ENCODE data around the gene ATP9A.

ATP9A gene

DNA sequence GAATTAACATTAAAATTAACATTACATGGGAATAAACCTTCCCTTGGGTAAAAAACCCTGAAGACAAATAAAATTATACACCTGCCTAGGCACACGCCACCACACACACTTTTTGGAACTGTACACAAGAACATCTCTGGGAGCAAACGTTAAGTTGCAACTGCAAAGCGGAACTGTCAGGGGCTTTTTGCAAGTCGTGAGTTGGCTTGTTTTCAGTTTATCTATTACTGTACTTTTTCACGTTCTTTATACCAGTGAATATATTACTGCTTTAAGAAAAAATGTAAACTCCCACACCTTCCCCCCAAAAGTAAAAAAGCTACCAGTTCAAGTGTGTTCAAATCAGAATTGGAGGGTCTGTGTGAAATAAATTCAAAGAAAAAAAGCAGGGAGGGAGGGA lies 160.1 kb downstream of the ATP9A start:
- FAIRE-seq (no peak), DNase-seq (ENCODE audit: insufficient read length, low spot score) (no peak)
- no peak for TF ChIP-seq POLR2A (IDR thresholded peaks at IDR 0.05; ENCODE audit: low read depth, low read length)

DNA sequence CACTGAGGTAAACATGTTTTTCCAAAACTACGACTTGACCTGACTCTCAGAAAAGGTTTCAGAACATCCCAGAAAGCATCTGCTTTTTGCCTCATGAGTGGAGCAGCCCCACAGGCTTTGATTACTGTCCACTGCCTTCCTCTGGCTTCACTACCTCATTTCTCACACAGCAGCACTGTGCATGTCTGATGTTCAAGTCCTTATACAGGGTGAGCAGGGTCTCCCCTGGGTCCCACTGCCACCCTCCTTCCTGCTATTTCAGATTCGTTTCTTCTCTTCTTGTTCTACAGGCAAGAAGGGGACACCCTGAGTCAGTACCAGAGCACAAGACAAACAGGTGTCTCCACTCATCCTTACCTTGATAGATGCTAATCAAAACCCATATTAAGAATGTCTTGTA lies 161.0 kb downstream of the ATP9A start:
- FAIRE-seq (no peak), DNase-seq (ENCODE audit: insufficient read length, low spot score) (no peak)
- TF ChIP-seq POLR2A (IDR thresholded peaks at IDR 0.05; ENCODE audit: low read depth, low read length) = no peak

DNA sequence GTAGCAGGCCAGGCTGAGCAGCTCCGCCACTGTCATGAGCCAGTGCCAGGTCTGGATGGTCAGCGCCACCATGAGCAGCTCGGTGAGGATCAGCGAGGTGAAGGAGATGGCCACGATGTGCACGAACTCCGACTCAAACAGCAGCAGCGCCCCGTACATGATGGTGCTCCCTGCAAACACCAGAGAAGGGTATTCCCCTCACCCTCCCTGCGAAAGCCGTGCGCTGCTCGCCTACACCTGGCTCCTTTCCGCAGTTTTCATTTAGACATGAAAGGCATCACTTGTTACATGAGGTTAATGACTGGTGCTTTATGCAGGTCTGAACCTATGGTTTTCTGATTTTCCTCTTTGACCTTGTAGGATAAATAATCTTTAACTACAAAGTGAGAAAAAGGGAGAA lies 163.3 kb downstream of the ATP9A start:
- no peak for TF ChIP-seq POLR2A (IDR thresholded peaks at IDR 0.05; ENCODE audit: low read depth, low read length)
- FAIRE-seq (no peak), DNase-seq (ENCODE audit: insufficient read length, low spot score) (no peak)

DNA sequence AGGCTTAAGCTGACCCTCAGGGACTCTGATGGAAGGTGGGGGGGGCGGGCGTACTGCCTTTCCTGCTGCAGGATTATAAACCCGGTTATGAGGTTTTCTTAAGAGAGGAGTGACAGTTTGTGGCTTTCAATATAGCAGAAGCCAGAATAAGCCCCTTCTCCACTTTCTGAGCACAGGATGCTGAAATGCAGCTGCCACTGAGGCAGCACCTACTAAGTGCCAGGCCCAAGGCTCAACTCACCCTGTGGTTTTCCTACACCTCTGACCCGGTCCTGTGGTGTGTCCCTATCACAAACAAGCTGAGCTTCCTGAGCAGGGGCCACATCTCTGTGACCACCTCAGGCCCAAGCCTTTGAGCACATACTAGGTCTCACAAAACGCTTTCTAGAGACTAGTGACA lies 166.1 kb downstream of the ATP9A start:
- no peak for TF ChIP-seq POLR2A (IDR thresholded peaks at IDR 0.05; ENCODE audit: low read depth, low read length)
- no peak for FAIRE-seq
- no peak for DNase-seq (ENCODE audit: insufficient read length, low spot score)

DNA sequence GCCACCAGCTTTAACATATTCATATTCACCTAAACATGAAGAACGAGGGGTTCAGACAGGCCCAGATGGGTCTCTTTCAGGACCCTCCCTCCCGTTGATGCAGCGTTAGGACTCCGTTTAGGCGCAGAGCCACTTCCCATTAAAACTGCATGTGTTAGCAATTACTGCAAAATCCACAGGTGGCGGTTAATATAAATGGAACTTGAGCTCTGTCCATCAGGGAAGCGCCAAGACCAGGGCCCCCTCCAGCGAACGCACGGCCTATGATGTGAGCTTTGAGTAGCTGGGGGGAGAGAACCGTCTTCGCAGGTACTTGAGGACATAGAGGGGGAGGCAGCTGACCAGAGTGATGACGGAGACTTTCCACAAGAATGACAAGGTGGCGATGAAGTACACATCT lies 167.2 kb downstream of the ATP9A start:
- TF ChIP-seq POLR2A (IDR thresholded peaks at IDR 0.05; ENCODE audit: low read depth, low read length) = no peak
- FAIRE-seq (no peak), DNase-seq (ENCODE audit: insufficient read length, low spot score) (no peak)

DNA sequence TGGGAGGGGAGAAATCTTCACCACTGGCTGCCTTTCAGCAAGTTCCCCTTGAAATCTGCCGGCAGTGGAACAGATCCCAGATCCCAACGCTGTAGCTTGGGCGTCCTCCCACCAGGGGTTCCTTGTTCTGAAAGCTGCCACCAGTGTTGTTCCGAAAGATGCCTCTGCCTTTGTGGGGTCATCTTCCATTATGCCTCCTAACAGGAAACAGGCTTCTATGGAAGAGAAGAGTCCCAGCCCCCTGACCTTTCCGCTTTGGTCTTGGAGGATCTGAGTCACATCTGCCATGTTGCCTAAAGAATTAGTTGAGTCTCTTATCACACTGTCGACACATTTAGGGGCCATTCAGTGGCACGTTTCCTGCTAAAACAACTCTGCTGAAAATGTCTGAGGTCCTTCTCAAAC lies 168.2 kb downstream of the ATP9A start:
- no peak for FAIRE-seq
- no peak for TF ChIP-seq POLR2A (IDR thresholded peaks at IDR 0.05; ENCODE audit: low read depth, low read length)
- no peak for DNase-seq (ENCODE audit: insufficient read length, low spot score)

DNA sequence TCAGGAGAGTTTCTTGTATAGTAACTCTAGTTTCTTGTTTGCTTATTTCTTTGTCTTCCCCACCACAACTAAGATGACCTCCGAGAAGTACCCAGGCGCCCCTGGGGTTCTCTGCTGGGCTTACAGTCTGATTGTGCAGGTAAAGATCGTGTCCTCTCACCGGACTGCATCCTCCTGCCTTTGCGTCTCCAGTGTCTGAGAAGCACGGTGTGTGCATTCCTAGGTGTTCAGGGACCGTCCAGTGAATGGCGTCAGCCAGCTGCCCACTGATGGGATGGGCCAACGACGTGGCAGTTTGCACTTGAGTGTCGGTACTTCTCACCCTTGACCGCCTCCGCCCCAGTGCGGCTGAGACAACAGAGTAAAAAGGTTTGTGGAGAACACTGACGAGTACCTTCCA lies 169.6 kb downstream of the ATP9A start:
- FAIRE-seq = no peak
- DNase-seq (ENCODE audit: insufficient read length, low spot score) = no peak
- no peak for TF ChIP-seq POLR2A (IDR thresholded peaks at IDR 0.05; ENCODE audit: low read depth, low read length)

DNA sequence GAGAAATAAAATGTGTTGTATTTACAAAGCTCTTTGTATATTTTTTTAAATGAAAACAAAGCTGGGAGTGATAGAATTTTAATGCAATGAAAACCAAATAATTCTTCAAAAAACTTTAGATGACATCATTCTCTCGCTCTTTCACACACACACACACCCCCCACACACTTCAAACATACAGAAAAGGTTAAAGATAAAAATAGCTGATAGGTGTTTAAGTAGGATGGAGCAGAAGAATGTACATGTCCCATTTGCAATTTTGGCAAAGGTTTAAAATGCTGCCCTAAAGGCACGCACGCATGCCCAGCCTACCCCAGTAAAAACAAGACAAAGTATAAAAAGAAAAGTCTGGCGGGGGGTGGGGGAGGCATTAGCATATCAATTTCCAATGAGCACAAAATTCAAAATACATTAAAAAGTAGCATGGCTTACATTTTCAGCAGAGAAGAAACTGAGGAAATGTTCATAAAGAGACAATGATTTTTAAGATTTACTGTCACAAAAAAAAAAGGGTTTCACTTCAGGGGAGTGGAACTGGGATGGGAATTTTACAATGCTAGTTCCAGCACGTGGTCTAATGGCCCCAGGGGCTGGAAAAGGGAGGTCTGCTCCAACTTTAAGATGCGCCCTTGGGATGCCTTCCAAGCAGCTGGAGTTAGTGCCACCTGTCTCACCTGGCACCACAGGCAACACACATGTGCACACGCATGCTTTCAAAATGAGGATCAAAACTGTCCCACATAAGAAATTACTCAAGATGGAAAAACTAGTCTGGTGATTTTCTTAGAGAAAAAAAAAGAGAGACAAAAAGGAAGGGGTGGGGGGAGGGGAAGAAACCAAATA lies 170.6 kb downstream of the ATP9A start:
- DNase-seq (ENCODE audit: insufficient read length, low spot score) = no peak
- FAIRE-seq = no peak
- TF ChIP-seq POLR2A (IDR thresholded peaks at IDR 0.05; ENCODE audit: low read depth, low read length) = no peak

DNA sequence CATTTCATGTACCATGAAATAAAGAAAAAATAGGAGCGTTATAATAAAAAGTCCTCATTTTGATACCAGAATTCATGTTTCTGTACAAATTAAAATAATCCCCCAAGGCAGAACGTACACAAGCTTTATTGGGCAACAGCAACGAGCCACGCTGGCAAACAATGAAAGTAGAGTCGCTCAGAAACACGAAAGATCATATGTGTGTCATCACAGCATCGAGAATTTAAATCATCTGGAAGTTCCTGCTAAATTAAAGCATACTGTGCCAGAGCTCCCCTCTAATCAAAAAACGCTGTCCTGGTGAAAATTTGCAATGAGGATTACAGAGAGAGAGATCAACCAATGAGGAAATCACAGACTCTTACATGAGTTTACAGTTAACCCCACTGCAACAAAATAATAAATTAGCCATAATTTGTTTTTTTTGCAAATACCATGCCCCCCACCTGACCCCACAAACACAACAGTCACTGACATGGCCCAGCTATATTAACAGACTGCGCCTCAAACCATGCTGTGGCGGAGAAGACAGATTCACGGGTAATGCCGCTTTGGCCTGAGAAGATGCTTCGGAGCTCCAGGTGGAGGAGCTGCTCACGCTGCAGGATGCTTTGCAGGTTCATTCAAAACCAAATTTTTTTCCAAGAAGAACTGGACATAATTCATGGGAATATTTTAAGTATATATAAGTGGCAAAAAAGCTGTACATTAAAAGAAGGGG lies 171.4 kb downstream of the ATP9A start:
- DNase-seq (ENCODE audit: insufficient read length, low spot score) (no peak), FAIRE-seq (no peak)
- no peak for TF ChIP-seq POLR2A (IDR thresholded peaks at IDR 0.05; ENCODE audit: low read depth, low read length)

DNA sequence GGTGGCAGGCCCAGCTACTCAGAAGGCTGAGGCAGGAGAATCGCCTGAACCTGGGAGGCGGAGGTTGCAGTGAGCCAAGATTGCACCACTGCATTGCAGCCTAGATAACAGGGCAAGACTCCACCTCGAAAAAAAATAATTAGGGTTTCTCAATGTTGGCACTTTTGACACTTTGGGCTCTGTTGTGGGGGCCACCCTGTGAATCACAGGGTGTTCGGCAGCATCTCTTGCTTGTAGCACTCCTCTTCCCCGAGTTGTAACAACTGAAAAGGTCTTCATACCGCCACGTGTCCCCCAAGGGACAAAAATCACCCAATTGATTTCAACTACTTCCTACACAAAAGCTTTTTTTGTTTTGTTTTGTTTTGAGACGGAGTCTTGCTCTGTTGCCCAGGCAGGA lies 172.4 kb downstream of the ATP9A start:
- no peak for TF ChIP-seq POLR2A (IDR thresholded peaks at IDR 0.05; ENCODE audit: low read depth, low read length)
- DNase-seq (ENCODE audit: insufficient read length, low spot score) (no peak), FAIRE-seq (no peak)

DNA sequence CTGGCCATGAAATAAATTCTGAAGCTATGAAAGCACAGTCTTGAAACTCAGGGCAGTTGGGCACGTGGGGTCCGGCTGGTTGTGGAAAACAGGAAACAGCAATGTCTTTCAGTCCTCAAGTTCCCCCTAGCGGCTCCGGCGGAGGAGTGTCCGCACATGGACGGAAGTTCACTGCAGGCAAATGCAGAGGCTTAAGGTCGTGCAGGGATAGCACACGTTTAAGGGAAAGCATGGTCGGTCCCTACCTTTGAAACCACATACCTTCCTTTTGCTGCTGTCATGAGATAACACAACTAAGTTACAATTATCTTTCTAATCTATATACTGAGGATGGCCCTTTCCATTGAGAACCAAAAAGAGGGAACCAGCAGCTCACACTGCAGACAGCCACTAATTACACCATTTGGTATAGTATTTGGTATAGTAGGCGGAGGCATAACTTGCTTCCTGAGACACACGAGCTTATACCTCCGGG lies 173.1 kb downstream of the ATP9A start:
- DNase-seq (ENCODE audit: insufficient read length, low spot score) (peak; percentile 88), FAIRE-seq (peak; percentile 69)
- TF ChIP-seq POLR2A (IDR thresholded peaks at IDR 0.05; ENCODE audit: low read depth, low read length) = no peak

DNA sequence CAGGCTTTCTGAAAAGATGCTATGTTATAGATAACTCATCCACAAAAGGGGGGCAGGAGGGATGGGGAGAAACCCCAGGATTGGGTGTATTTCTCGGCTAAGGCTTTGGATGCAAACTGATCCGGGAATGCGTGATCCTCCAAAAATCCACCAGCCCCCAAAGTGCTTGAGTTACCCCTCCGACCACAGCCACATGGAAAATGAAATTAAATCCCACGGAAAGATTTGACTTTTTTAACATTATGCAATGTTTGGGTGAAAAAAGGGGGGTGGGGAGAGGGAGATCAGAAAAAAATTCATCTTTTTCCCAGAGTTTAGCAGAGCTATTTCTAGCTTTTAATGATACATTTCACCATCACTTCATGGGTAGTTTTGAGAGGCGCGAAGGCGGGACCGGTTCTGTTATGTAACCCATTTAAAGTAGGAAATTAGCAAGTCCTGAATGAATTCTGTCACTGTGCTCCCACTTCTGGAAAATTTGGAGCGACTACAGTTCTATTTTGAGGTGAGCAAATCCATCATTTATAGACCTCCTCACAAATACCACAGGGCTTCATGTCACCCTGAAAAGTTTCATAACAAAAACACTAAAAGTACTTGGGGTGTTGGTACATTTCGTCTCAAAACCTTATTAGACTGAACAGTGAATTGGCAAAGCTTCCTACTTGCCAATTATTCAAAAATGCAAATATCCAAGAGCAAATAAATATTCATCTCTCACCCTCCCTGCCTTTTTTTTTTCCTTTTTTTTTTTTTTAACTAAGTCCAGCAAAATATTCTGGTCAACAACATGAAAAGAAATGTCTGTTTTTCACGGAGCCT lies 173.7 kb downstream of the ATP9A start:
- DNase-seq (ENCODE audit: insufficient read length, low spot score) = no peak
- TF ChIP-seq POLR2A (IDR thresholded peaks at IDR 0.05; ENCODE audit: low read depth, low read length) = no peak
- no peak for FAIRE-seq

DNA sequence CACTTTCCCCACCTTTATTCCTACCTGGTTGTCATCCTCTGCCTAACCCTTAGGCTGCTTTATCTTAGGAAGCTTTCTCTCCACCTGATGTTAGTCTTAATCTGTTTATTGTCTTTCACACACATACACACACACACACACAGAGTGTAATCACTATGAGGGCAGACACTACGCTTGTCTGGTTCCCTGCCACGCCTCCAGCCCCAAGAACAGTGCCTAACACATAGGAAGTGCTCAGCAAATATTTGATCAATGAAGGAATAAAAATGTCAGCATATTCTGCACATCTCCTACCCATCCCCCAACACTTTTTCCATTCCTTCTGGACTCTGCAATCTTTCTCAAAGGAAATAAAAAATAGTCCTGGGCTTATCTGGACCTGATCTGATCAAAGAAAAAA lies 174.6 kb downstream of the ATP9A start:
- no peak for TF ChIP-seq POLR2A (IDR thresholded peaks at IDR 0.05; ENCODE audit: low read depth, low read length)
- DNase-seq (ENCODE audit: insufficient read length, low spot score) = no peak
- FAIRE-seq = no peak

DNA sequence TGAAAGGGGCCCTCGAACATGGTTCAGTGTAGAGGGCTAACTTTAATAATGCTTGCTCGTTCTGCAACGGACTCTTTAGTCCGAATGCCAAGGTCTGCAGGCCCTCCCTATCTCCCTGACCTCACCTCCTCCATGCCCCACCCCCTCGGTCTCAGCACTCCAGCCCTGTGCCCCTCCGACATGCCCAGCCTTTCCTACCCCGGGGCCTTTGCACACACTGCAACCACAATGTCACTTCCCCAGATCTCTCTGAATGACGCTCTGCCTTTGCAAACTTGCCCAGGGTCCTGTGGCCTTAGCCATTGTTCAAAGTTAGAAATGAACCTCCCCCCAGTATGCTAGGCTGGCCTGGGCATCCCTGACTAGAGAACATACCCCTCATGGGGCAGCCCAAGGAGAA lies 175.6 kb downstream of the ATP9A start:
- no peak for DNase-seq (ENCODE audit: insufficient read length, low spot score)
- FAIRE-seq = no peak
- no peak for TF ChIP-seq POLR2A (IDR thresholded peaks at IDR 0.05; ENCODE audit: low read depth, low read length)

Data from H54 (cell line).